HEK293 (cell line): ENCODE results near the gene S100PBP.

Experiments
- CTCF ChIA-PET: fragments of 350-600 bp; formaldehyde crosslinking; extraction: SDS; loops from one replicate; lab custom pipeline; 2021; ENCODE audit warnings: antibody characterized with exemption; lab: Yijun Ruan, JAX
- POLR2A ChIA-PET: fragments of 300-600 bp; formaldehyde crosslinking; extraction: SDS; loops from one replicate; lab custom pipeline; 2020; ENCODE audit warnings: antibody characterized with exemption, inconsistent platforms; lab: Yijun Ruan, JAX
- H3K27ac ChIP-seq: fragments of 200-500 bp; sonication (Bioruptor generic); 2 replicates; pipeline ENCODE4 v1.5.1; 2014; ENCODE audit warnings: low read depth, low read length, control low read depth, inconsistent platforms; ENCODE audit errors: extremely low read depth
- H3K36me3 ChIP-seq, 2 experiments: fragments of 200-500 bp in 1 of 2; sonication (Bioruptor generic) in 1 of 2; 1 replicate in 1 of 2; 2 replicates in 1 of 2; pipeline ENCODE4 v1.5.1; 2014 to 2017; ENCODE audit warnings: inconsistent platforms in 2 of 2, low read length in 2 of 2; ENCODE audit not compliant: control insufficient read depth in 2 of 2, insufficient read depth in 1 of 2
- H3K4me1 ChIP-seq: fragments of 200-500 bp; sonication (Bioruptor generic); 2 replicates; pipeline ENCODE4 v1.5.1; 2014; ENCODE audit warnings: mild to moderate bottlenecking, low read length, inconsistent platforms; ENCODE audit not compliant: control insufficient read depth, insufficient read depth
- H3K4me3 ChIP-seq: 2 replicates; pipeline ENCODE4 v1.5.1; 2011; ENCODE audit warnings: low read depth, mild to moderate bottlenecking, control low read depth, low read length, moderate library complexity
- H3K9me3 ChIP-seq: fragments of 200-500 bp; sonication (Bioruptor generic); 2 replicates; pipeline ENCODE4 v1.5.1; 2014; ENCODE audit warnings: low read depth, low read length, inconsistent platforms; ENCODE audit not compliant: control insufficient read depth, insufficient read depth
- GLIS1 ChIP-seq: fragments of 450-650 bp; formaldehyde crosslinking; IDR thresholded peaks from 2 replicates; pipeline ENCODE4 v1.5.1; 2016; ENCODE audit warnings: missing biosample characterization, missing genetic modification characterization
- GLIS2 ChIP-seq: fragments of 450-650 bp; formaldehyde crosslinking; IDR thresholded peaks from 2 replicates; pipeline ENCODE4 v1.5.1; 2016; ENCODE audit warnings: missing biosample characterization, missing genetic modification characterization
- HOXC10 ChIP-seq: sonication (generic); formaldehyde crosslinking; IDR thresholded peaks from 2 replicates; pipeline ENCODE4 v1.8.1; 2023; ENCODE audit warnings: mild to moderate bottlenecking, missing genetic modification reagents
- KLF10 ChIP-seq: fragments of 450-650 bp; IDR thresholded peaks from 2 replicates; pipeline ENCODE4 v1.5.1; 2018; ENCODE audit warnings: missing biosample characterization, mild to moderate bottlenecking, missing genetic modification characterization
- KLF8 ChIP-seq: fragments of 450-650 bp; formaldehyde crosslinking; IDR thresholded peaks from 2 replicates; pipeline ENCODE4 v1.5.1; 2016; ENCODE audit warnings: missing biosample characterization, missing genetic modification characterization
- REST ChIP-seq: fragments of 450-650 bp; formaldehyde crosslinking; IDR thresholded peaks from 2 replicates; pipeline ENCODE4 v1.5.1; 2016; ENCODE audit warnings: missing biosample characterization, missing genetic modification characterization
- SP2 ChIP-seq: fragments of 450-650 bp; formaldehyde crosslinking; IDR thresholded peaks from 2 replicates; pipeline ENCODE4 v1.5.1; 2016; ENCODE audit warnings: missing biosample characterization, missing genetic modification characterization
- SP3 ChIP-seq: fragments of 450-650 bp; formaldehyde crosslinking; IDR thresholded peaks from 2 replicates; pipeline ENCODE4 v1.5.1; 2016; ENCODE audit warnings: missing biosample characterization, missing genetic modification characterization
- TRIM28 ChIP-seq: IDR thresholded peaks from 2 replicates; pipeline ENCODE4 v1.6.1; 2011; ENCODE audit warnings: low read length, control low read depth, borderline replicate concordance
- YY2 ChIP-seq: fragments of 450-650 bp; formaldehyde crosslinking; IDR thresholded peaks from 2 replicates; pipeline ENCODE4 v1.5.1; 2016; ENCODE audit warnings: missing biosample characterization, missing genetic modification characterization
- ZFHX2 ChIP-seq: fragments of 450-650 bp; formaldehyde crosslinking; conservative IDR thresholded peaks from 2 replicates; pipeline ENCODE4 v1.5.1; 2016; ENCODE audit warnings: missing biosample characterization, missing genetic modification characterization
- ZNF132 ChIP-seq: fragments of 450-650 bp; formaldehyde crosslinking; IDR thresholded peaks from 2 replicates; pipeline ENCODE4 v1.5.1; 2017; ENCODE audit warnings: missing biosample characterization, missing genetic modification characterization, borderline replicate concordance
- ZNF169 ChIP-seq: fragments of 450-650 bp; formaldehyde crosslinking; IDR thresholded peaks from 2 replicates; pipeline ENCODE4 v1.5.1; 2016; ENCODE audit warnings: missing biosample characterization, missing genetic modification characterization
- ZNF211 ChIP-seq: fragments of 450-650 bp; formaldehyde crosslinking; IDR thresholded peaks from 2 replicates; pipeline ENCODE4 v1.5.1; 2016; ENCODE audit warnings: low read depth, missing biosample characterization, missing genetic modification characterization
- ZNF37A ChIP-seq: fragments of 450-650 bp; IDR thresholded peaks from 2 replicates; pipeline ENCODE4 v1.5.1; 2018; ENCODE audit warnings: missing biosample characterization, missing genetic modification characterization
- ZNF488 ChIP-seq: fragments of 450-650 bp; formaldehyde crosslinking; IDR thresholded peaks from 2 replicates; pipeline ENCODE4 v1.5.1; 2016; ENCODE audit warnings: missing biosample characterization, missing genetic modification characterization
- ZNF530 ChIP-seq: fragments of 450-650 bp; formaldehyde crosslinking; IDR thresholded peaks from 2 replicates; pipeline ENCODE4 v1.5.1; 2016; ENCODE audit warnings: low read depth, missing biosample characterization, missing genetic modification characterization
- ZNF624 ChIP-seq: fragments of 450-650 bp; formaldehyde crosslinking; IDR thresholded peaks from 2 replicates; pipeline ENCODE4 v1.5.1; 2017; ENCODE audit warnings: missing biosample characterization, missing genetic modification characterization
- ZNF704 ChIP-seq: fragments of 450-650 bp; formaldehyde crosslinking; IDR thresholded peaks from 2 replicates; pipeline ENCODE4 v1.5.1; 2016; ENCODE audit warnings: missing biosample characterization, missing genetic modification characterization
- ZNF785 ChIP-seq: fragments of 450-650 bp; formaldehyde crosslinking; IDR thresholded peaks from 2 replicates; pipeline ENCODE4 v1.5.1; 2016; ENCODE audit warnings: missing biosample characterization, missing genetic modification characterization
- ZXDB ChIP-seq: fragments of 450-650 bp; formaldehyde crosslinking; IDR thresholded peaks from 2 replicates; pipeline ENCODE4 v1.5.1; 2016; ENCODE audit warnings: missing biosample characterization, missing genetic modification characterization

The S100PBP gene

GRCh38 chr1:32878183-32878582 is 60.7 kb downstream of the S100PBP start (continued):
- TF ChIP-seq ZXDB (tag by site-specific recombination) (no peak), ZNF169 (no peak)
- TF ChIP-seq, all 188 proteins: peak for 4

- CTCF ChIA-PET = interaction anchor here (0.5 to 1.1 kb wide), 6 partner anchors 14 to 176 kb away, joined by 3 to 5 read pairs (median 3); no protein-coding TSS in a partner anchor
- TF ChIP-seq REST (tag by site-specific recombination) (no peak), ZNF530 (tag by site-specific recombination) (no peak), ZNF211 (tag by site-specific recombination) (no peak), GLIS1 (tag by site-specific recombination) (peak; percentile 78), ZNF704 (tag by site-specific recombination) (no peak), TRIM28 (no peak)
- no peak overlapping the region for H3K27ac ChIP-seq
- POLR2A ChIA-PET = no interaction called here
- no peaks in the 10 kb centered on the region for H3K9me3 ChIP-seq
- H3K36me3 ChIP-seq = no peaks in the 10 kb centered on the region
- no peaks in the 10 kb centered on the region for H3K4me1 ChIP-seq
- H3K4me3 ChIP-seq = no peak overlapping the region
These were observed 61.2 kb downstream of the S100PBP start for GRCh38 chr1:32878637-32879041.

GRCh38 chr1:32881291-32881690 is 63.8 kb downstream of the S100PBP start:
- H3K4me1 ChIP-seq = no peaks in the 10 kb centered on the region
- H3K4me3 ChIP-seq = no peak overlapping the region
- TF ChIP-seq GLIS2 (tag by site-specific recombination) (no peak), ZNF785 (no peak), ZNF132 (tag by site-specific recombination) (no peak), SP3 (tag by site-specific recombination) (peak; percentile 51), ZNF211 (tag by site-specific recombination) (no peak), HOXC10 (CRISPR knock-in tag) (no peak), ZNF624 (tag by site-specific recombination) (no peak), ZNF488 (tag by site-specific recombination) (no peak), KLF10 (no peak), SP2 (peak; percentile 52), KLF8 (tag by site-specific recombination) (no peak), ZFHX2 (tag by site-specific recombination) (0 out of 2 replicates have a peak, but pooled peaks have one; percentile 6), YY2 (tag by site-specific recombination) (no peak), ZNF37A (tag by site-specific recombination) (no peak)
- no peaks in the 10 kb centered on the region for H3K9me3 ChIP-seq
- ChIA-PET CTCF (interaction anchor here (0.6 to 1.8 kb wide), 4 partner anchors 10 to 461 kb away, joined by 3 to 7 read pairs (median 4); no protein-coding TSS in a partner anchor), POLR2A (no interaction called here)
- H3K27ac ChIP-seq = no peak overlapping the region
- H3K36me3 ChIP-seq = no peaks in the 10 kb centered on the region
